ENCODE measurements around the gene RNASE7. TPM values are rescaled to one million over a fixed set of nuclear protein-coding genes. Genes with fewer than 3 reads are reported as not detected.

Gene RNASE7
- total RNA-seq, 1 donor from 2014 or later, result not detected

DNA sequence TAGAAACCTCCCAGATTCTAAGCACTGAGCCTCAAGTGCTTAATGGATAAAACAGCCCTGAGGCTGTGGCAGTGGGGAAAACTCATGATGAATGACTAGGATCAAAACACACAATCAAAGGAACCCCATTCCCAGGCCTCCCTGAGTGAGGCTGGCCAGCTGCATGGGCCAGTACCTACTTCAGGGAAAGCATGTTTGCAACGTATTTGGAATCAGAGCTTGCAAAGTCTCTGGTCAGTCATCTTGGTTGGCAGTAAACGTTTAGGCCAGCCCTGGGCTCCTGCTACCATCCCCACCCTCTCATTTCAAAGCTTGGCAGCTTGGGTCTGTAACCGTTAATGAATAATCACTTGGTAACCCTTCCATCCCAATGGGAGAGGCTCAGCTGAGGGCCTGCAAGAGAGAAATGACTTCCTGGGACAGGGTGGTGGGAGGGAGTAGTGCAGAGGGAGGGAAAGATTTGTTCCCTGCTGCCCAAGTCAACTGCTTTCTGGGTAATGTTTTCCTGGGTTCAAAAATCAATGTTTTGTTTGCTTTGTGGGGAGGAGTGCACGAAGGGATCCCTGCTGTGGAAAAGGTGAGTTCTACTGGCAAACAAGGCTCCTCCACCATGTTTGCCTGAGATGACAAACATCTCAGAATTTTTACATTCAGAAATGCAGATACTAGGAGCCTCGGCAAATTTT is 13.4 kb downstream of the RNASE7 start:
- Mint-ChIP-seq H3K36me3 (ENCODE audit: low read depth) (no peaks in the 10 kb centered on the region), H3K27ac (no peak overlapping the region), H3K9me3 (no peaks in the 10 kb centered on the region), H3K4me3 (no peak overlapping the region), H3K4me1 (ENCODE audit: low read depth) (no peaks in the 10 kb centered on the region), H3K27me3 (ENCODE audit: insufficient read depth) (peaks cover 22% of the 10 kb centered on the region)
- intact Hi-C loops (cut with micrococcal nuclease), result no loop called here
- DNase-seq (ENCODE audit: low spot score), result no peak

GRCh38 chr14:21056520-21057163 is 14.5 kb downstream of the RNASE7 start:
- Mint-ChIP-seq H3K36me3 (ENCODE audit: low read depth) (no peaks in the 10 kb centered on the region), H3K27me3 (ENCODE audit: insufficient read depth) (peaks cover 25% of the 10 kb centered on the region), H3K27ac (no peak overlapping the region), H3K9me3 (no peaks in the 10 kb centered on the region), H3K4me1 (ENCODE audit: low read depth) (no peaks in the 10 kb centered on the region), H3K4me3 (no peak overlapping the region)
- no peak for DNase-seq (ENCODE audit: low spot score)
- intact Hi-C loops (cut with micrococcal nuclease), result loop anchor here (1.0 kb wide), 1 partner anchor 42 kb away; no protein-coding TSS in a partner anchor

- Mint-ChIP-seq H3K4me1 (ENCODE audit: low read depth) (no peaks in the 10 kb centered on the region), H3K9me3 (no peaks in the 10 kb centered on the region), H3K4me3 (no peak within 1 kb of the TSS), H3K27ac (no peak within 1 kb of the TSS), H3K36me3 (ENCODE audit: low read depth) (no peaks in the 10 kb centered on the region), H3K27me3 (ENCODE audit: insufficient read depth) (peaks cover 31% of the 10 kb centered on the region)
- DNase-seq (ENCODE audit: low spot score), result no peak
- intact Hi-C loops (cut with micrococcal nuclease), result loop anchor here (1.0 kb wide), 1 partner anchor 44 kb away; no protein-coding TSS in a partner anchor
These were observed 15.9 kb downstream of the RNASE7 start, which contains the start of gene RNASE8 for GRCh38 chr14:21057803-21058675. Gene RNASE8 (plus strand): TSS chr14:21057822. CDS start chr14:21057893, 71 bp downstream.

DNA sequence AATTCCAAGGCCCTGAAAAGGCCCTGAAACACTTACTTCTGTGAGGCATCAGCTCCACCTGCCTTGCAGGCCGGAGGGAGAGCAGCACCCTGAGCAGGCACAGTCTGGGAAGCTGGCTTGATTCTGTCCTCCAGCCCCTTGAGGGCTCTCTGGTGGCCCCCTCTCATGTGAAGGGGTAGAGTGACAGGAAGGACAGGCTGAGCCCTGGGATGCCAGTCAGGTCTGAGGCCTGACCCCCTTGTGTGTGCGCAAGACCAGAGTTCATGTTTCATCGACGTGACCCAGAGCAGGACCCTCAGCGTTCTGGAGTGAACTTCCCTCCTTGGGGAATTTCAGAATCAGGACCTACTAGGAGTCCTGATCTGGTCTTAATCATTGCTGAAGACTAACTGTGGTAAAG is 16.7 kb downstream of the RNASE7 start:
- intact Hi-C loops (cut with micrococcal nuclease), result no loop called here
- peaks cover 37% of the 10 kb centered on the region for H3K27me3 Mint-ChIP-seq (ENCODE audit: insufficient read depth)
- no peaks in the 10 kb centered on the region for H3K36me3 Mint-ChIP-seq (ENCODE audit: low read depth)
- DNase-seq (ENCODE audit: low spot score), result no peak
- no peaks in the 10 kb centered on the region for H3K9me3 Mint-ChIP-seq
- H3K4me1 Mint-ChIP-seq (ENCODE audit: low read depth), result no peaks in the 10 kb centered on the region
- H3K27ac Mint-ChIP-seq, result no peak overlapping the region
- no peak overlapping the region for H3K4me3 Mint-ChIP-seq

GRCh38 chr14:21059842-21060613 is 17.9 kb downstream of the RNASE7 start:
- Mint-ChIP-seq H3K36me3 (ENCODE audit: low read depth) (no peaks in the 10 kb centered on the region), H3K27ac (no peak overlapping the region)
- intact Hi-C loops (cut with micrococcal nuclease), result no loop called here

DNA sequence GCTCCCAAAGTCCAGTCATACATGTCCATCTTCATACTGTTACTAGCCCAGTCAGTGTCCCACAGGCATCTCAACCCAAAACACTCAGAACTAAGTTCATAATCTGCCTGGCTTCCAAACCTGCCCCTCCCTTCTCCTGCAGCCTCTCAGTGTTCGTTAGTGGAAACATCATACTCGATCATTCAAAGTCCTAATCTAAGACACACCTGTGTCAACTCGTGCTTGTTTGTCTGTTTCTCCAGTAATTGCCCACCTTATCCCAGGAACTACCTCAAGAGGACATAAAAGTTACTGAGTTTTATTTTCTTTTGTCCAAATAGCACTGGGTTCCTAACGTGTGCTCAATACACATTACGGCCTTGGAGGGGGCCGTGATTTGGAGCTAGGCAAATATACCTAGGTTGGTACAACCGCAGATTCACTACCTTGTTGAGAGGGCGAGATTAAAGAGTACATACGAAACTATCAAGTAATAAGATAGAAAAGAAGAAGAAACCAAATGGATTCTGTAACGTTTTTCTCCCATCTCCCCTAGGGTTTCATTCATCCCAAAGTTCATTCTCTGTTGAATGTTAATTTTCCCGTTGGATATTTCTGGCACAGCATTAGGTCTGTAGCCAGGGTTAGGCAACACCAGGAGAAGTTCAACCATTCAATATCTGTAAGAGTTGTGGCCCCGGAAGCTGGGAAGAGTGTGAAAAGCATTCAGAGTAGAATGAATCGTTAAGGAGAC is 18.6 kb downstream of the RNASE7 start:
- no peak for DNase-seq (ENCODE audit: low spot score)
- intact Hi-C loops (cut with micrococcal nuclease), result no loop called here
- H3K27ac Mint-ChIP-seq, result no peak overlapping the region
- no peaks in the 10 kb centered on the region for H3K36me3 Mint-ChIP-seq (ENCODE audit: low read depth)
- no peaks in the 10 kb centered on the region for H3K4me1 Mint-ChIP-seq (ENCODE audit: low read depth)
- peaks cover 40% of the 10 kb centered on the region for H3K27me3 Mint-ChIP-seq (ENCODE audit: insufficient read depth)
- no peak overlapping the region for H3K4me3 Mint-ChIP-seq
- no peaks in the 10 kb centered on the region for H3K9me3 Mint-ChIP-seq

More at GRCh38 chr14:21059842-21060613, 17.9 kb downstream of the RNASE7 start:
- DNase-seq (ENCODE audit: low spot score), result no peak
- Mint-ChIP-seq H3K4me1 (ENCODE audit: low read depth) (no peaks in the 10 kb centered on the region), H3K9me3 (no peaks in the 10 kb centered on the region), H3K4me3 (no peak overlapping the region), H3K27me3 (ENCODE audit: insufficient read depth) (peaks cover 35% of the 10 kb centered on the region)

DNA sequence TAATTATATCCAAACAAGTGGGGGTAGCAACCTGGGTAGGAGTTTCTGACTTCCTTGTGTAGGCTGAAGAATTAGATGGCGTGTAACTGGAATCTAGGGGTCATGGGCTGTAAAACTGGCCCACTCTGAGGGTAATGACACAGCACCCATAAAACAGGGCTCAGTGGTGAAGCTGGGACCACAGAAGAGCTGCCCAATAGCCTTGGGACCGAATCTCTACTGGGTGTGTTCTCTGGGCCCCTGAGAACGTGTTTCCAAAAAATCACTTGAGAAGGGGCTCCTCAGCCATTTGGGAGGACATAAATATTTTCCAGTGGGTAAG is 19.1 kb downstream of the RNASE7 start:
- intact Hi-C loops (cut with micrococcal nuclease), result no loop called here
- no peaks in the 10 kb centered on the region for H3K9me3 Mint-ChIP-seq
- H3K27ac Mint-ChIP-seq, result no peak overlapping the region
- DNase-seq (ENCODE audit: low spot score), result no peak
- H3K36me3 Mint-ChIP-seq (ENCODE audit: low read depth), result no peaks in the 10 kb centered on the region
- H3K4me3 Mint-ChIP-seq, result no peak overlapping the region
- peaks cover 43% of the 10 kb centered on the region for H3K27me3 Mint-ChIP-seq (ENCODE audit: insufficient read depth)
- no peaks in the 10 kb centered on the region for H3K4me1 Mint-ChIP-seq (ENCODE audit: low read depth)

GRCh38 chr14:21063479-21063878 is 21.3 kb downstream of the RNASE7 start:
- H3K36me3 Mint-ChIP-seq (ENCODE audit: low read depth), result no peaks in the 10 kb centered on the region
- no peak overlapping the region for H3K4me3 Mint-ChIP-seq
- peaks cover 2% of the 10 kb centered on the region for H3K4me1 Mint-ChIP-seq (ENCODE audit: low read depth)
- intact Hi-C loops (cut with micrococcal nuclease), result no loop called here
- H3K9me3 Mint-ChIP-seq, result no peaks in the 10 kb centered on the region
- H3K27me3 Mint-ChIP-seq (ENCODE audit: insufficient read depth), result peaks cover 57% of the 10 kb centered on the region
- DNase-seq (ENCODE audit: low spot score), result no peak
- no peak overlapping the region for H3K27ac Mint-ChIP-seq

DNA sequence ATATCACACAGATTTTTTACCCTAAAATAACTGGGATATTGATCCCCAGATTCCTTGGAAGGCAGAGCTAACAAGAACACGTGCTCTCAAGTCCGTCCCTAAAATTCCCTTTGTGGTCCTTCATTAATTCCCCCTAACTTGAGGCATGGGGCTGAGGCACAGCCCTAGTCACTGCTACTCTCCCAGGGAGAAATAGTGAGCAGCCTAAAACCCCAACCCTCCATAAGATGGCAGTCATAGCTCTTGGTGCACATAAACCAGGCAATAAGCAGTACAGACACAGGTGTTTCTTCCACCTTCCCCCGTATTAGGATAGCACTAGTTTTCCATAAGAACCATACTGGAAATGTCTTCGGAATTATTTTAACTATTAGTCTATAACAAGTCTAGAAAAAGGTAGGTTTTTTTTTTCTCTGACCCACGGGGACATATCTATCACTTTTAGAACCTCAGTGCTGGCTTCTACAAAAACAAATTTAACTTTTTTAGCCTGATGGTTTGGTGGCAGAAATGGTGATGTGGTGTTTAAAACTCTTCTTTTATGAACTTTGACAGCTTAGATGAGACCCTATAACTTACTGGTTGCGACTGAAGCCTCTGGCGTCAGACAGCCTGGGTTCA is 24.8 kb downstream of the RNASE7 start:
- H3K36me3 Mint-ChIP-seq (ENCODE audit: low read depth), result no peaks in the 10 kb centered on the region
- H3K4me1 Mint-ChIP-seq (ENCODE audit: low read depth), result peaks cover 25% of the 10 kb centered on the region
- H3K27ac Mint-ChIP-seq, result no peak overlapping the region
- no peaks in the 10 kb centered on the region for H3K9me3 Mint-ChIP-seq
- H3K27me3 Mint-ChIP-seq (ENCODE audit: insufficient read depth), result peaks cover 71% of the 10 kb centered on the region
- intact Hi-C loops (cut with micrococcal nuclease), result loop anchor here (1.0 kb wide), 1 partner anchor 25 kb away; no protein-coding TSS in a partner anchor
- H3K4me3 Mint-ChIP-seq, result no peak overlapping the region
- no peak for DNase-seq (ENCODE audit: low spot score)

GRCh38 chr14:21068521-21069387 is 26.6 kb downstream of the RNASE7 start:
- Mint-ChIP-seq H3K4me1 (ENCODE audit: low read depth) (peaks cover 32% of the 10 kb centered on the region), H3K27ac (peak overlapping the region; percentile 29), H3K9me3 (no peaks in the 10 kb centered on the region), H3K36me3 (ENCODE audit: low read depth) (no peaks in the 10 kb centered on the region), H3K4me3 (peak overlapping the region; percentile 70), H3K27me3 (ENCODE audit: insufficient read depth) (peaks cover 70% of the 10 kb centered on the region)
- intact Hi-C loops (cut with micrococcal nuclease), result loop anchor here (1.0 kb wide), 2 partner anchors 19 to 39 kb away; no protein-coding TSS in a partner anchor
- no peak for DNase-seq (ENCODE audit: low spot score)
